ENCODE data around the gene DCTPP1.

DNA sequence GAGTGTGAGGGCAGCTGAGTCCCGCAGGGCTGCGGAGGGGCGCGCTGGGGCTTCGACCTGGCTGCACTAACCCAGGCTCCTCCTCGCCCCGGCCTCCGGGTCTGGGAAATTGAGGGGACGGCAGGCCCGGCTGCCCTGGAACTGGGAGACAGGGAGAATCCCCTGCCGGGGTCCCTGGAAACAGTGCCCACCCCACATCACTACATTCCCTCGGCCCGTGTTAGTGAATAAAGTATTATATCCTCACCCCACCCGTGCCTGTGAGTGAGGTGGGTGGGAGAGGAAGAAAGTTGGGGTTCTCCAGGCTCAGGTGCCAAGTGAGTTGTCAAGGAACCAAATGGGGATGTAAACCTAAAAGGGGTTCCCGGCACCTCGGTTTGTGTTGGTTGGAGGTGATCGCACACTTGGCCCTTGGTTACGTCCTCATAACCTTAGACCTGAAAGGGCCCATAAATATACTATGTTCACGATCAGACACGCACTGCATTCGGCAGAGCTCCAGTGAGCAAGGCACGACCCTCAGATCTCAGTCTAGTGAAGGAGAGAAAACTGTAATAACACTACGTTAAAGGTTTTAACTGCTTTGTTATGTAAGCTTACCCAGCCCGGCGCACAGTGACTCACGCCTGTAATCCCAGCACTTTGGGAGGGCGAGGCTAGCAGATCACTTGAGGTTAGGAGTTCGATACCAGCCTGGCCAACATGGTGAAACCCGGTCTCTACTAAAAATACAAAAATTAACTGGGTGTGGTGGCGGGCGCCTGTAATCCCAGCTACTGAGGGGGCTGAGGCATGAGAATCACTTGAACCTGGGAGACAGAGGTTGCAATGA is 11.3 kb downstream of the DCTPP1 start:
- no peak for TF ChIP-seq POLR2AphosphoS5 (IDR thresholded peaks at IDR 0.05; ENCODE audit: low read depth, low read length)
- TF ChIP-seq POLR2A (IDR thresholded peaks at IDR 0.05; ENCODE audit: low read depth, low read length) = no peak
